Breast epithelium (tissue), 4 donors: ENCODE results near the gene ANKRD53. TPM values are rescaled to one million over a fixed set of nuclear protein-coding genes. Genes with fewer than 3 reads are reported as not detected.
A peak's percentile ranks its signal among the peaks of the same experiment; 100 is the strongest.

Experiments used
- DNase-seq, 2 donors: peaks; one replicate each; pipeline ENCODE4 v3.0.0-alpha.2; 2019; ENCODE audit warnings: low spot score in 2 of 2
- H3K27ac ChIP-seq, 2 donors: fragments of 200-600 bp; sonication (generic) in 1 of 2; one replicate each; pipeline ENCODE4 v1.5.1; 2016 to 2019; ENCODE audit warnings: mild to moderate bottlenecking in 1 of 2
- H3K27me3 ChIP-seq, 2 donors: fragments of 200-600 bp; sonication (generic) in 1 of 2; one replicate each; pipeline versions ENCODE4 v1.5.1 to v1.6.0; 2017 to 2019; ENCODE audit warnings: control low read depth in 1 of 2, mild to moderate bottlenecking in 1 of 2
- H3K36me3 ChIP-seq: fragments of 200-600 bp; one replicate; pipeline ENCODE4 v1.5.1; 2019
- H3K4me1 ChIP-seq, 2 donors: fragments of 200-600 bp; sonication (generic); one replicate each; pipeline ENCODE4 v1.5.1; 2016 to 2019; ENCODE audit warnings: control low read depth in 1 of 2
- H3K4me3 ChIP-seq, 3 donors: fragments of 200-600 bp; sonication (generic); 1 replicate in 2 of 3; 2 replicates in 1 of 3; pipeline ENCODE4 v1.5.1; 2016 to 2019; ENCODE audit warnings: mild to moderate bottlenecking in 3 of 3, moderate library complexity in 2 of 3
- H3K9me3 ChIP-seq, 2 donors: fragments of 200-600 bp; sonication (generic) in 1 of 2; one replicate each; pipeline ENCODE4 v1.5.1; 2016 to 2019; ENCODE audit warnings: control low read depth in 1 of 2
- CTCF ChIP-seq, 3 donors: fragments of 450-650 bp; IDR thresholded peaks; one replicate each; pipeline ENCODE4 v1.5.1; 2016 to 2017; ENCODE audit warnings: antibody characterized with exemption in 3 of 3, mild to moderate bottlenecking in 3 of 3, moderate library complexity in 3 of 3
- POLR2A ChIP-seq: fragments of 450-650 bp; IDR thresholded peaks from one replicate; pipeline ENCODE4 v1.6.1; 2016; ENCODE audit warnings: antibody characterized with exemption, mild to moderate bottlenecking, moderate library complexity
- POLR2AphosphoS5 ChIP-seq, 3 donors: sonication (generic); formaldehyde crosslinking; IDR thresholded peaks; one replicate each; pipeline ENCODE4 v1.6.1; 2017; ENCODE audit warnings: antibody characterized with exemption in 3 of 3
- intact Hi-C: fragments of 100-400 bp; cut with DNase I; formaldehyde crosslinking; loops from one replicate; pipeline ENCODE4 v1.15.1; 2023; ENCODE audit warnings: low total_unique reads
- total RNA-seq, 3 donors: library from RNA; depleted of rRNA; stranded (reverse); fragments of >200 nt; gene quantifications; one replicate each; pipeline ENCODE4 v1.1.0, GENCODE V29; 2016

ANKRD53 gene
- total RNA-seq, result 1 to 10 TPM; 2.8 to 4.9 (median 3.2) TPM

GRCh38 chr2:70978341-70979179 lies at the start of gene ANKRD53:
Gene ANKRD53, plus strand, starts transcription at chr2:70978630. Its CDS starts 16 bp downstream, at chr2:70978646.
- H3K36me3 ChIP-seq, result no peaks in the 10 kb centered on the region
- H3K27ac ChIP-seq, result peak within 1 kb of the TSS; percentile 89 to 94
- H3K9me3 ChIP-seq, result no peaks in the 10 kb centered on the region
- intact Hi-C loops, result no loop called here
- peak; percentile 48 to 55 for DNase-seq
- no peaks in the 10 kb centered on the region for H3K4me1 ChIP-seq
- H3K4me3 ChIP-seq, result peak within 1 kb of the TSS; percentile 55 to 81 (median 71)
- no peaks in the 10 kb centered on the region for H3K27me3 ChIP-seq
- TF ChIP-seq POLR2A (no peak), CTCF (IDR thresholded peaks at IDR 0.05) (no peak), POLR2AphosphoS5 (IDR thresholded peaks at IDR 0.05) (peak in 2 of 3 donors; percentile 17 to 38)

- intact Hi-C loops, result no loop called here
- Histone ChIP-seq H3K9me3 (no peaks in the 10 kb centered on the region), H3K4me1 (no peaks in the 10 kb centered on the region), H3K4me3 (no peak overlapping the region), H3K27ac (peak overlapping the region; percentile 7 to 10), H3K27me3 (no peaks in the 10 kb centered on the region), H3K36me3 (no peaks in the 10 kb centered on the region)
- peak in 1 of 2 donors; percentile 22 for DNase-seq
- TF ChIP-seq POLR2AphosphoS5 (IDR thresholded peaks at IDR 0.05) (no peak), CTCF (IDR thresholded peaks at IDR 0.05) (no peak), POLR2A (no peak)
Measured at GRCh38 chr2:70930371-70931329, 47.8 kb upstream of the ANKRD53 start.

GRCh38 chr2:70931376-70932000 lies 46.9 kb upstream of the ANKRD53 start:
- no peaks in the 10 kb centered on the region for H3K9me3 ChIP-seq
- peak overlapping the region; percentile 7 to 10 for H3K27ac ChIP-seq
- DNase-seq, result peak in 1 of 2 donors; percentile 13
- H3K4me1 ChIP-seq, result no peaks in the 10 kb centered on the region
- no peaks in the 10 kb centered on the region for H3K36me3 ChIP-seq
- TF ChIP-seq POLR2A (no peak), CTCF (IDR thresholded peaks at IDR 0.05) (no peak), POLR2AphosphoS5 (IDR thresholded peaks at IDR 0.05) (no peak)
- H3K4me3 ChIP-seq, result no peak overlapping the region
- no peaks in the 10 kb centered on the region for H3K27me3 ChIP-seq
- intact Hi-C loops, result no loop called here

- no peak overlapping the region for H3K27ac ChIP-seq
- no peaks in the 10 kb centered on the region for H3K36me3 ChIP-seq
- intact Hi-C loops, result no loop called here
- no peak overlapping the region for H3K4me3 ChIP-seq
- no peaks in the 10 kb centered on the region for H3K4me1 ChIP-seq
- H3K27me3 ChIP-seq, result no peaks in the 10 kb centered on the region
- no peaks in the 10 kb centered on the region for H3K9me3 ChIP-seq
- peak in 1 of 2 donors; percentile 11 for DNase-seq
- no peak for TF ChIP-seq POLR2AphosphoS5 (IDR thresholded peaks at IDR 0.05)
- no peak for TF ChIP-seq POLR2A
- TF ChIP-seq CTCF (IDR thresholded peaks at IDR 0.05), result no peak
Measured at GRCh38 chr2:70932631-70933230, 45.7 kb upstream of the ANKRD53 start.
